NB4 (cell line): ENCODE data around the gene DOCK3.

Experiments used
- POLR2A ChIP-seq: IDR thresholded peaks from 2 replicates; pipeline ENCODE4 v1.6.1; 2011; ENCODE audit warnings: mild to moderate bottlenecking; ENCODE audit not compliant: insufficient read length; ENCODE audit errors: extremely low read depth
- TF ChIP-seq, protein P1 (sequence below): IDR thresholded peaks from one replicate; pipeline ENCODE4 v1.5.1; 2012; ENCODE audit warnings: low read depth, low read length

DNA sequence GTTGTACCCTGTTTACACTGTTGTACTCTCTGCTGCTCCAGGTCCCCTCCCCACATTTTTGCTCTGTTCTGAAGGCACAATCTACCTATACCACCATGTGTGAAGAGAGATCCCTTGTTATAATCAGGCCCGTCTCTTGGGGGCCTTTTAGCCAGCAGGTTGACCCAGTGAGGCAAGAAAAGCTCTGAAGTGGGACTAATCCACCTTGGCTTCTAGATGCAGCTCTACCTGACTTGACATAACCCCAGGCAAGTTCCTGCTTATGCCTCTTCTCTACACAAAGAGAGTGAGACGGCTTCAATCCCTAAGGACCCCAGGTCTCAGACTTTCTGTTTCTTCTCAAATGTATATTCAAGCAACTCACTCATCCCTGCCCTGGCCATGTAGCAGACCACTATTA lies 653.5 kb downstream of the DOCK3 start:
- TF ChIP-seq, protein P1, sequence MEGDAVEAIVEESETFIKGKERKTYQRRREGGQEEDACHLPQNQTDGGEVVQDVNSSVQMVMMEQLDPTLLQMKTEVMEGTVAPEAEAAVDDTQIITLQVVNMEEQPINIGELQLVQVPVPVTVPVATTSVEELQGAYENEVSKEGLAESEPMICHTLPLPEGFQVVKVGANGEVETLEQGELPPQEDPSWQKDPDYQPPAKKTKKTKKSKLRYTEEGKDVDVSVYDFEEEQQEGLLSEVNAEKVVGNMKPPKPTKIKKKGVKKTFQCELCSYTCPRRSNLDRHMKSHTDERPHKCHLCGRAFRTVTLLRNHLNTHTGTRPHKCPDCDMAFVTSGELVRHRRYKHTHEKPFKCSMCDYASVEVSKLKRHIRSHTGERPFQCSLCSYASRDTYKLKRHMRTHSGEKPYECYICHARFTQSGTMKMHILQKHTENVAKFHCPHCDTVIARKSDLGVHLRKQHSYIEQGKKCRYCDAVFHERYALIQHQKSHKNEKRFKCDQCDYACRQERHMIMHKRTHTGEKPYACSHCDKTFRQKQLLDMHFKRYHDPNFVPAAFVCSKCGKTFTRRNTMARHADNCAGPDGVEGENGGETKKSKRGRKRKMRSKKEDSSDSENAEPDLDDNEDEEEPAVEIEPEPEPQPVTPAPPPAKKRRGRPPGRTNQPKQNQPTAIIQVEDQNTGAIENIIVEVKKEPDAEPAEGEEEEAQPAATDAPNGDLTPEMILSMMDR = no peak
- no peak for TF ChIP-seq POLR2A
